HepG2 (cell line): ENCODE measurements around the gene IRS1. TPM values are rescaled to one million over a fixed set of nuclear protein-coding genes. Genes with fewer than 3 reads are reported as not detected.

ENCODE experiments used
- DNMT1 ChIP-seq: sonication (generic); formaldehyde crosslinking; IDR thresholded peaks from 2 replicates; pipeline ENCODE4 v1.5.1; 2020; ENCODE audit warnings: mild to moderate bottlenecking, missing genetic modification reagents
- DPF2 ChIP-seq: sonication (generic); formaldehyde crosslinking; IDR thresholded peaks from 2 replicates; pipeline ENCODE4 v1.4.0; 2020; ENCODE audit warnings: mild to moderate bottlenecking, low read depth, missing genetic modification reagents, borderline replicate concordance
- GABPB1 ChIP-seq: IDR thresholded peaks from 2 replicates; pipeline ENCODE4 v1.6.1; 2016; ENCODE audit warnings: mild to moderate bottlenecking, missing genetic modification reagents, moderate library complexity, missing compliant biosample characterization
- HOXA3 ChIP-seq: sonication (generic); formaldehyde crosslinking; IDR thresholded peaks from 2 replicates; pipeline ENCODE4 v1.5.0; 2020; ENCODE audit warnings: missing genetic modification reagents
- MXI1 ChIP-seq: IDR thresholded peaks from 3 replicates; pipeline ENCODE4 v1.6.1; 2012; ENCODE audit warnings: low read depth, low read length, inconsistent platforms, borderline replicate concordance
- NFKBIZ ChIP-seq: IDR thresholded peaks from 2 replicates; pipeline ENCODE4 v1.6.1; 2018; ENCODE audit warnings: missing genetic modification reagents, missing compliant biosample characterization
- REPIN1 ChIP-seq: sonication (generic); formaldehyde crosslinking; IDR thresholded peaks from 2 replicates; pipeline ENCODE4 v1.8.0; 2022; ENCODE audit warnings: missing genetic modification reagents, low read depth, mild to moderate bottlenecking, borderline replicate concordance
- RERE ChIP-seq: IDR thresholded peaks from 2 replicates; pipeline ENCODE4 v1.6.1; 2016; ENCODE audit warnings: low read depth, missing genetic modification reagents, missing compliant biosample characterization
- SAP130 ChIP-seq: IDR thresholded peaks from 2 replicates; pipeline ENCODE4 v1.6.1; 2016; ENCODE audit warnings: low read depth
- SMC3 ChIP-seq: IDR thresholded peaks from 2 replicates; pipeline ENCODE4 v1.6.1; 2011; ENCODE audit warnings: low read length, improper control_type of control experiment
- STAG1 ChIP-seq: sonication (generic); formaldehyde crosslinking; IDR thresholded peaks from 2 replicates; pipeline ENCODE4 v1.4.0; 2020; ENCODE audit warnings: missing genetic modification reagents
- TP53 ChIP-seq: sonication (generic); formaldehyde crosslinking; conservative IDR thresholded peaks from 2 replicates; pipeline ENCODE4 v1.4.0; 2020; ENCODE audit warnings: missing genetic modification reagents
- YEATS2 ChIP-seq: sonication (generic); formaldehyde crosslinking; IDR thresholded peaks from 2 replicates; pipeline ENCODE4 v1.4.0; 2020; ENCODE audit warnings: missing genetic modification reagents, borderline replicate concordance
- ZBTB25 ChIP-seq: IDR thresholded peaks from 2 replicates; pipeline ENCODE4 v1.6.1; 2018; ENCODE audit warnings: missing genetic modification reagents
- ZFX ChIP-seq: sonication (generic); formaldehyde crosslinking; IDR thresholded peaks from 2 replicates; pipeline ENCODE4 v1.4.0; 2020; ENCODE audit warnings: mild to moderate bottlenecking, low read depth, missing genetic modification reagents, moderate library complexity
- ZIK1 ChIP-seq: sonication (generic); formaldehyde crosslinking; IDR thresholded peaks from 2 replicates; pipeline ENCODE4 v1.5.0; 2020; ENCODE audit warnings: mild to moderate bottlenecking, low read depth, missing genetic modification reagents, borderline replicate concordance
- ZMYM3 ChIP-seq: sonication (generic); formaldehyde crosslinking; IDR thresholded peaks from 2 replicates; pipeline ENCODE4 v1.5.1; 2020; ENCODE audit warnings: mild to moderate bottlenecking, missing genetic modification reagents
- ZNF101 ChIP-seq: sonication (generic); formaldehyde crosslinking; IDR thresholded peaks from 2 replicates; pipeline ENCODE4 v1.4.0; 2020; ENCODE audit warnings: mild to moderate bottlenecking, low read depth, missing genetic modification reagents, borderline replicate concordance
- ZNF12 ChIP-seq: sonication (generic); formaldehyde crosslinking; IDR thresholded peaks from 2 replicates; pipeline ENCODE4 v1.5.0; 2020; ENCODE audit warnings: missing genetic modification reagents
- ZNF260 ChIP-seq: sonication (generic); formaldehyde crosslinking; IDR thresholded peaks from 2 replicates; pipeline ENCODE4 v1.4.0; 2020; ENCODE audit warnings: missing genetic modification reagents, low read depth, mild to moderate bottlenecking, borderline replicate concordance
- ZNF329 ChIP-seq: sonication (generic); formaldehyde crosslinking; IDR thresholded peaks from 2 replicates; pipeline ENCODE4 v1.9.0; 2021; ENCODE audit warnings: low read depth, mild to moderate bottlenecking, missing genetic modification reagents
- ZNF577 ChIP-seq: sonication (generic); formaldehyde crosslinking; IDR thresholded peaks from 2 replicates; pipeline ENCODE4 v1.4.0; 2020; ENCODE audit warnings: mild to moderate bottlenecking, low read depth, missing genetic modification reagents, borderline replicate concordance
- ZNF792 ChIP-seq: IDR thresholded peaks from 2 replicates; pipeline ENCODE4 v1.6.1; 2016
- polyA plus RNA-seq, 8 experiments: library from polyadenylated mRNA; depleted of rRNA in 3 of 8; stranded (reverse) in 7 of 8; unstranded in 1 of 8; fragments of >200 nt; fragmentation: Illumina TruSeq in 4 of 8; extraction: Trizol in 4 of 8; gene quantifications; 2 replicates each; pipeline versions ENCODE4 v1.2.1 to v1.2.3, GENCODE V29; 2011 to 2016; ENCODE audit warnings: low read depth in 4 of 8, missing spikeins in 1 of 8, mixed read lengths in 1 of 8; ENCODE audit not compliant: insufficient read depth in 1 of 8
- total RNA-seq, 5 experiments: library from RNA; depleted of rRNA; stranded (reverse); fragments of >200 nt; fragmentation: Illumina TruSeq; extraction: Trizol; gene quantifications; 2 replicates each; pipeline ENCODE4 v1.2.3, GENCODE V29; 2016; ENCODE audit warnings: low read depth in 1 of 5
- TF ChIP-seq, protein P1 (sequence below): IDR thresholded peaks from 2 replicates; pipeline ENCODE4 v1.6.1; 2016; ENCODE audit warnings: low read depth

IRS1 gene
- total and polyA plus RNA-seq, 2 of the 13 experiments (the other 11 are each of a cell fraction or from before 2014, with no cell fraction given), result 8.7 to 9.0 TPM

DNA sequence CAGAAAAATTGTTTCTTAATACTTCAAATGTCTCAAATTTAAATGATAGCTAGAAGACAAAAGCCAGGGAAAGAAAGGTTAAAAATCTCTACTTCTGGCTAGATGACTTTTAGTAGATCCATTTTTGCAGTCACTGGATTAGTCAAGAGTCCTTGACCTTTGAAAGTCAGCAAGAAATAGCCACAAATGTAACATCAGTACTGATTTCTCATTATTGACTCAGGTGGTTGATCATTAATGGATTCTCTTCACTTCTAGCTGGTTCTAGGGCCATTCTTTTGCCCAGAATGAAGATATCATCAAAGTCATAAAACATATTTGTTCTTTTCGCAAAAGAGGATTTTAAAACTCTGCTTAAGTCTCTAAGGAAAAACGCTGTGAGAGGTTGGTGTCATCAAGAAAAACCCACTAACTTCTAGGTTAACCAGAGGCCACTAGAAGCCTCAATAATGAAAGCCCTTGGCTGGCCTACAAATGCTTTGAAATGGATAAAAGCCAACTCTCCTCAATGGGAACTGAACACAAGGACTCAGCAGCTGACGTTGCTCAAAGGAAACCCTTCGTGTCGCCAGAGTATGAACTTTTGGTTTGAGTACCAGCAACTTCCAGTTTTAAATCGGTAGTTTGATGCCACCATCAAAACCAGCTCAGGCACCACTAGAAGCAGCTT lies 66.3 kb downstream of the IRS1 start (continued):
- TF ChIP-seq ZNF329 (CRISPR knock-in tag) (no peak), SMC3 (no peak; the same call in 1 of the 2 replicates), YEATS2 (no peak), ZIK1 (CRISPR knock-in tag) (no peak), GABPB1 (CRISPR knock-in tag) (no peak; the same call in 1 of the 2 replicates), DPF2 (CRISPR knock-in tag) (peak; percentile 95), HOXA3 (peak; percentile 14; the same call in 1 of the 2 replicates), ZFX (CRISPR knock-in tag) (peak; percentile 44; the same call in 1 of the 2 replicates), REPIN1 (CRISPR knock-in tag) (peak; percentile 72), ZBTB25 (CRISPR knock-in tag) (peak; percentile 79), ZNF577 (CRISPR knock-in tag) (no peak), RERE (peak; percentile 93), NFKBIZ (CRISPR knock-in tag) (peak; percentile 60; the same call in 1 of the 2 replicates), TP53 (CRISPR knock-in tag) (no peak), MXI1 (no peak), ZMYM3 (CRISPR knock-in tag) (peak; percentile 62; the same call in 1 of the 2 replicates), SAP130 (CRISPR knock-in tag) (peak; percentile 80), ZNF792 (CRISPR knock-in tag) (no peak; the same call in 1 of the 2 replicates), ZNF12 (CRISPR knock-in tag) (no peak; the same call in 1 of the 2 replicates), DNMT1 (CRISPR knock-in tag) (no peak), ZNF101 (CRISPR knock-in tag) (peak; percentile 38; the same call in 1 of the 2 replicates), STAG1 (CRISPR knock-in tag) (peak; percentile 52), ZNF260 (no peak)
- TF ChIP-seq, protein P1, sequence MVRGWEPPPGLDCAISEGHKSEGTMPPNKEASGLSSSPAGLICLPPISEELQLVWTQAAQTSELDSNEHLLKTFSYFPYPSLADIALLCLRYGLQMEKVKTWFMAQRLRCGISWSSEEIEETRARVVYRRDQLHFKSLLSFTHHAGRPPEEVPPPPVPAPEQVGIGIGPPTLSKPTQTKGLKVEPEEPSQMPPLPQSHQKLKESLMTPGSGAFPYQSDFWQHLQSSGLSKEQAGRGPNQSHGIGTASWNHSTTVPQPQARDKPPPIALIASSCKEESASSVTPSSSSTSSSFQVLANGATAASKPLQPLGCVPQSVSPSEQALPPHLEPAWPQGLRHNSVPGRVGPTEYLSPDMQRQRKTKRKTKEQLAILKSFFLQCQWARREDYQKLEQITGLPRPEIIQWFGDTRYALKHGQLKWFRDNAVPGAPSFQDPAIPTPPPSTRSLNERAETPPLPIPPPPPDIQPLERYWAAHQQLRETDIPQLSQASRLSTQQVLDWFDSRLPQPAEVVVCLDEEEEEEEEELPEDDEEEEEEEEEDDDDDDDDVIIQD (CRISPR knock-in tag), result peak; percentile 98
